ENCODE results near the gene WDR35. TPM values are rescaled to one million over a fixed set of nuclear protein-coding genes. Genes with fewer than 3 reads are reported as not detected.
"Not testable (repeated sequence)": the region's sequence is repeated elsewhere in the genome, so short reads cannot be mapped to it uniquely, and the experiment has no call there.

WDR35 gene
- total and polyA plus RNA-seq, 3 donors from 2014 or later: 18.5 to 24.9 (median 23.6) TPM

- intact Hi-C loops (cut with DNase I; ENCODE audit: low total_unique reads): no loop called here
- no peak for TF ChIP-seq POLR2A (IDR thresholded peaks at IDR 0.05)
- no peak for TF ChIP-seq CTCF (IDR thresholded peaks at IDR 0.05)
- no peak for DNase-seq
- H3K4me1 ChIP-seq: no peaks in the 10 kb centered on the region
- H3K4me3 ChIP-seq: no peak overlapping the region
- H3K36me3 ChIP-seq (ENCODE audit: low read depth, missing control alignments): no peaks in the 10 kb centered on the region
- H3K27ac ChIP-seq: no peak overlapping the region
- H3K27me3 ChIP-seq: no peaks in the 10 kb centered on the region
- H3K9me3 ChIP-seq: no peaks in the 10 kb centered on the region
Observed at GRCh38 chr2:19929226-19929625, 60.7 kb downstream of the WDR35 start.

- intact Hi-C loops (cut with DNase I; ENCODE audit: low total_unique reads): not testable (repeated sequence)
Observed at GRCh38 chr2:19927816-19928215, 62.1 kb downstream of the WDR35 start.

GRCh38 chr2:19924526-19924925, 65.4 kb downstream of the WDR35 start:
- H3K4me3 ChIP-seq; H3K36me3 ChIP-seq (ENCODE audit: low read depth, missing control alignments); H3K27me3 ChIP-seq; H3K27ac ChIP-seq; DNase-seq; H3K9me3 ChIP-seq; intact Hi-C loops (cut with DNase I; ENCODE audit: low total_unique reads); H3K4me1 ChIP-seq: not testable (repeated sequence)
- 88 to 93% methylated on average over 4 of the region's 4 CpGs for WGBS, 2 donors

More at GRCh38 chr2:19927816-19928215, 62.1 kb downstream of the WDR35 start:
- 100% methylated on average over 1 of the region's 1 CpG for WGBS, 2 donors
- H3K27ac ChIP-seq; H3K4me1 ChIP-seq; H3K36me3 ChIP-seq (ENCODE audit: low read depth, missing control alignments); H3K27me3 ChIP-seq; DNase-seq; H3K9me3 ChIP-seq; H3K4me3 ChIP-seq: not testable (repeated sequence)

GRCh38 chr2:19922188-19922587, 67.7 kb downstream of the WDR35 start:
- H3K9me3 ChIP-seq; intact Hi-C loops (cut with DNase I; ENCODE audit: low total_unique reads); H3K4me3 ChIP-seq; H3K4me1 ChIP-seq; DNase-seq; H3K27me3 ChIP-seq; H3K27ac ChIP-seq; H3K36me3 ChIP-seq (ENCODE audit: low read depth, missing control alignments): not testable (repeated sequence)
- WGBS, 2 donors: 76 to 81% methylated on average over 3 of the region's 3 CpGs

GRCh38 chr2:19916385-19916950, 73.4 kb downstream of the WDR35 start:
- H3K27me3 ChIP-seq: no peaks in the 10 kb centered on the region
- WGBS, 2 donors: 76 to 89% methylated on average over 6 of the region's 6 CpGs
- H3K4me1 ChIP-seq: no peaks in the 10 kb centered on the region
- H3K27ac ChIP-seq: no peak overlapping the region
- H3K4me3 ChIP-seq: no peak overlapping the region
- H3K36me3 ChIP-seq (ENCODE audit: low read depth, missing control alignments): no peaks in the 10 kb centered on the region
- TF ChIP-seq CTCF (IDR thresholded peaks at IDR 0.05) (no peak), POLR2A (IDR thresholded peaks at IDR 0.05) (no peak)
- H3K9me3 ChIP-seq: no peaks in the 10 kb centered on the region
- intact Hi-C loops (cut with DNase I; ENCODE audit: low total_unique reads): no loop called here
- DNase-seq: no peak

GRCh38 chr2:19914266-19914975, 75.5 kb downstream of the WDR35 start:
- WGBS, 2 donors: 82 to 93% methylated on average over 1 of the region's 1 CpG
- intact Hi-C loops (cut with DNase I; ENCODE audit: low total_unique reads): no loop called here

More at GRCh38 chr2:19914266-19914975, 75.5 kb downstream of the WDR35 start:
- H3K4me1 ChIP-seq: no peaks in the 10 kb centered on the region
- no peaks in the 10 kb centered on the region for H3K27me3 ChIP-seq
- TF ChIP-seq CTCF (IDR thresholded peaks at IDR 0.05) (no peak), POLR2A (IDR thresholded peaks at IDR 0.05) (no peak)
- H3K4me3 ChIP-seq: no peak overlapping the region
- no peak for DNase-seq
- no peaks in the 10 kb centered on the region for H3K36me3 ChIP-seq (ENCODE audit: low read depth, missing control alignments)
- H3K9me3 ChIP-seq: no peaks in the 10 kb centered on the region
- no peak overlapping the region for H3K27ac ChIP-seq

Measured in testis (tissue), 3 donors.